C1 segment of cervical spinal cord (tissue), 14 donors: ENCODE data around the gene RIPK1.
"Not testable (repeated sequence)": the region's sequence is repeated elsewhere in the genome, so short reads cannot be mapped to it uniquely, and the experiment has no call there.

Source experiments
- DNase-seq, 14 donors: peaks; one replicate each; lab custom pipeline; 2025; lab: John Stamatoyannopoulos, UW

Gene RIPK1

GRCh38 chr6:3135668-3136291, 67.5 kb downstream of the RIPK1 start:
- no peak for DNase-seq

GRCh38 chr6:3136292-3137011, 68.2 kb downstream of the RIPK1 start:
- no peak for DNase-seq

GRCh38 chr6:3137057-3137777, 68.9 kb downstream of the RIPK1 start:
- DNase-seq, result no peak

- not testable (repeated sequence) for DNase-seq
Observed at GRCh38 chr6:3137873-3138272, 69.6 kb downstream of the RIPK1 start.

GRCh38 chr6:3138341-3138740, 70.0 kb downstream of the RIPK1 start:
- DNase-seq, result no peak

GRCh38 chr6:3139090-3139903, 71.0 kb downstream of the RIPK1 start:
- peak in 6 of 14 donors; percentile 19 to 75 (median 30) for DNase-seq

- DNase-seq, result no peak
Observed at GRCh38 chr6:3140201-3140600, 71.9 kb downstream of the RIPK1 start.

- DNase-seq, result no peak
Observed at GRCh38 chr6:3142536-3142935, 74.2 kb downstream of the RIPK1 start.

GRCh38 chr6:3143158-3143557, 74.9 kb downstream of the RIPK1 start:
- DNase-seq, result no peak

- no peak for DNase-seq
Observed at GRCh38 chr6:3144571-3144970, 76.3 kb downstream of the RIPK1 start.

- no peak for DNase-seq
Observed at GRCh38 chr6:3147914-3148757, 79.8 kb downstream of the RIPK1 start.

GRCh38 chr6:3151691-3152090, 83.4 kb downstream of the RIPK1 start:
- DNase-seq, result peak in 1 of 14 donors; percentile 8

- no peak for DNase-seq
Observed at GRCh38 chr6:3152689-3153088, 84.4 kb downstream of the RIPK1 start.

GRCh38 chr6:3155416-3155815, 87.1 kb downstream of the RIPK1 start:
- peak in 1 of 14 donors; percentile 81 for DNase-seq

GRCh38 chr6:3156184-3157130, 88.2 kb downstream of the RIPK1 start:
- peak in 4 of 14 donors; percentile 19 to 62 (median 36) for DNase-seq

- DNase-seq, result peak; percentile 10 to 85 (median 74)
Observed at GRCh38 chr6:3157131-3157933, 89.0 kb downstream of the RIPK1 start, which contains the start of gene TUBB2A. TSS of gene TUBB2A (minus strand) at chr6:3157544. CDS start at chr6:3157463, 81 bp downstream.

GRCh38 chr6:3159805-3160781, 91.8 kb downstream of the RIPK1 start:
- no peak for DNase-seq
